ENCODE data around the gene BRINP1. TPM values are rescaled to one million over a fixed set of nuclear protein-coding genes. Genes with fewer than 3 reads are reported as not detected.

The BRINP1 gene
- total RNA-seq, 1 donor: 17.0 TPM

DNA sequence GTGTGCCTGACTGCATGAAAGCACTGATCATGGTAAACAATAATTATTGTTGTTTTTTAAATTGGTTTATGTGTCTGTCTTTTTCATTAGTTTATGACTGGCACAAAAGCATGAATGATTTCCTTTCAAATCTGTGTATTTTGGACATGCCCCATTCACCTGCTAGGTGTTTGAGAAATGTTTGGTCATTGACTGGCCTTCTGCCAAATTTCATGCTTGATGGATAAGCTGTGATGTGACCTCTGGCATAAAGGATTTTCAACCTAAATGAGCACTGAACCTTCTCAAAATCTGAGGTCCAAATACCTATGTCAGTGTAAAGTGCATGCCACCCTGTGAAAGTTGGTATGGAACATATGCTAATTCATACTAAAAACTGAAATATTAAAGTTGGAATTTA lies 204.5 kb downstream of the BRINP1 start:
- Histone ChIP-seq H2AFZ (ENCODE audit: low read length) (no peak overlapping the region), H3K9me3 (ENCODE audit: low read depth, low read length) (no peaks in the 10 kb centered on the region), H3K36me3 (ENCODE audit: insufficient read depth, low read length) (no peaks in the 10 kb centered on the region), H3K4me2 (ENCODE audit: insufficient read depth, low read length) (no peak overlapping the region), H3K4me3 (ENCODE audit: insufficient read depth, low read length) (no peak overlapping the region), H3K4me1 (ENCODE audit: insufficient read depth, low read length) (no peaks in the 10 kb centered on the region), H3K27ac (ENCODE audit: low read depth, low read length) (no peak overlapping the region), H3K79me2 (ENCODE audit: insufficient read depth, low read length) (no peaks in the 10 kb centered on the region), H4K20me1 (ENCODE audit: insufficient read depth, low read length) (no peaks in the 10 kb centered on the region), H3K27me3 (ENCODE audit: insufficient read depth, low read length) (no peaks in the 10 kb centered on the region)
- no peak for DNase-seq (ENCODE audit: insufficient read length, low spot score, missing footprints)
- TF ChIP-seq, protein P1, sequence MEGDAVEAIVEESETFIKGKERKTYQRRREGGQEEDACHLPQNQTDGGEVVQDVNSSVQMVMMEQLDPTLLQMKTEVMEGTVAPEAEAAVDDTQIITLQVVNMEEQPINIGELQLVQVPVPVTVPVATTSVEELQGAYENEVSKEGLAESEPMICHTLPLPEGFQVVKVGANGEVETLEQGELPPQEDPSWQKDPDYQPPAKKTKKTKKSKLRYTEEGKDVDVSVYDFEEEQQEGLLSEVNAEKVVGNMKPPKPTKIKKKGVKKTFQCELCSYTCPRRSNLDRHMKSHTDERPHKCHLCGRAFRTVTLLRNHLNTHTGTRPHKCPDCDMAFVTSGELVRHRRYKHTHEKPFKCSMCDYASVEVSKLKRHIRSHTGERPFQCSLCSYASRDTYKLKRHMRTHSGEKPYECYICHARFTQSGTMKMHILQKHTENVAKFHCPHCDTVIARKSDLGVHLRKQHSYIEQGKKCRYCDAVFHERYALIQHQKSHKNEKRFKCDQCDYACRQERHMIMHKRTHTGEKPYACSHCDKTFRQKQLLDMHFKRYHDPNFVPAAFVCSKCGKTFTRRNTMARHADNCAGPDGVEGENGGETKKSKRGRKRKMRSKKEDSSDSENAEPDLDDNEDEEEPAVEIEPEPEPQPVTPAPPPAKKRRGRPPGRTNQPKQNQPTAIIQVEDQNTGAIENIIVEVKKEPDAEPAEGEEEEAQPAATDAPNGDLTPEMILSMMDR (IDR thresholded peaks at IDR 0.05; ENCODE audit: extremely low read depth, low read depth, low read length): no peak

DNA sequence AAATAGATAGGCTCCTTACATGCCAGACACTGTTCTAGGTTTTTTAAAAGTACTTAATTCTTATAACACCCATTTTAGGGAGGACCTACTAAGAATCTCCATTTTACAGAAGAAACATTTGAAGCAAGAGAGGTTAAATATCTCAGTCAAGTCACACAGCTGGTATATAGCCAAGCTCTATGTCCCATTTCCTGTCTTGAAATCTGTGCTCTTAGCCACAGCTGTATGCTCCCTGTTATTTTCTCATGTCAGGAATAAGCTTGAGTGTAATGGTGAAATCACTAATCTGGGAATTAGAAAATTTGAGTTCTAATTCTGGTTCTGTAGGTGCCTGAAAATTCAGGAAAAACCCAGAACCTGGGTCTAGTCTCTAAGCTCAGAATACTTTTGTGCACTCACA lies 208.7 kb downstream of the BRINP1 start:
- Histone ChIP-seq H3K27me3 (ENCODE audit: insufficient read depth, low read length) (no peaks in the 10 kb centered on the region), H3K4me3 (ENCODE audit: insufficient read depth, low read length) (no peak overlapping the region), H2AFZ (ENCODE audit: low read length) (no peak overlapping the region), H3K27ac (ENCODE audit: low read depth, low read length) (no peak overlapping the region), H3K4me2 (ENCODE audit: insufficient read depth, low read length) (no peak overlapping the region), H3K9me3 (ENCODE audit: low read depth, low read length) (peaks cover 3% of the 10 kb centered on the region), H3K79me2 (ENCODE audit: insufficient read depth, low read length) (no peaks in the 10 kb centered on the region), H4K20me1 (ENCODE audit: insufficient read depth, low read length) (no peaks in the 10 kb centered on the region), H3K36me3 (ENCODE audit: insufficient read depth, low read length) (no peaks in the 10 kb centered on the region), H3K4me1 (ENCODE audit: insufficient read depth, low read length) (no peaks in the 10 kb centered on the region)
- no peak for DNase-seq (ENCODE audit: insufficient read length, low spot score, missing footprints)
- TF ChIP-seq, protein P1 (IDR thresholded peaks at IDR 0.05; ENCODE audit: extremely low read depth, low read depth, low read length): no peak

DNA sequence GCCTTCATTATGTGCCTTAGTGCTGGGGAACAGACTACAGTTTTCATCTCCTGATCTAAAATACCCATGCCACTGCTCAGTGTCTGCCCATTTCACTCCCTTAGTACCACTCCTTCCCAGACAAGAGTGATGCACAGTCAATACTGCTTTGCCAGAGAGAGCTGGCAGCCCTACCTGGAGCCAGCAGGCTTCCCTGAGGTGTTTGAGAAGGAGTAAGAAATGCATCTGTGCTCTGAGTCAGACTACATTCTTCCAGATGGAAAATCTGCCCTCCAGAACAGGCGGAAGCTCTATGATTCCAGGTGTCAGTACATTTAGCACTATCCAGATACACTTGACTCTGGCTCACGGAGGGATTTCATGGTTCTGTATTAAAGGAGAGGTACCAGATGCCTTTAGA lies 209.8 kb downstream of the BRINP1 start:
- Histone ChIP-seq H3K9me3 (ENCODE audit: low read depth, low read length) (peaks cover 3% of the 10 kb centered on the region), H3K27ac (ENCODE audit: low read depth, low read length) (no peak overlapping the region)
- TF ChIP-seq, protein P1 (IDR thresholded peaks at IDR 0.05; ENCODE audit: extremely low read depth, low read depth, low read length): no peak

DNA sequence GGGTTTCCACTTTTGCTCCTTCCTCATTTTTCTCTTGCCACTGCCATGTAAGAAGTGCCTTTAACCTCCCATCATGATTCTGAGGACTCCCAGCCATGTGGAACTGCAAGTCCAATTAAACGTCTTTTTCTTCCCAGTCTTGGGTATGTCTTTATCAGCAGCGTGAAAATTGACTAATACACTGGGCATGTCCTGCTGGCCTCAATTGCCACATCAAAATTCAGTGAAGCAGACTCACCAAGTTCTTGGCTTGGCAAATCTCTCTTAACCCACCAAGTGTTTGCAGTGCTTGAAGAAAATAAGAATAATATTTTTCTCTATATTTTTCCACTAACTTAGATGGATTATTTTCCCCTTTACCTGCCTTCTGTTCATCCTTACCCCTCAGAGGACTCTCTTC lies 212.0 kb downstream of the BRINP1 start:
- no peaks in the 10 kb centered on the region for H3K36me3 ChIP-seq (ENCODE audit: insufficient read depth, low read length)
- H4K20me1 ChIP-seq (ENCODE audit: insufficient read depth, low read length): no peaks in the 10 kb centered on the region
- H3K4me3 ChIP-seq (ENCODE audit: insufficient read depth, low read length): no peak overlapping the region
- TF ChIP-seq, protein P1 (IDR thresholded peaks at IDR 0.05; ENCODE audit: extremely low read depth, low read depth, low read length): no peak
- H3K27ac ChIP-seq (ENCODE audit: low read depth, low read length): no peak overlapping the region
- no peak overlapping the region for H2AFZ ChIP-seq (ENCODE audit: low read length)
- peaks cover 3% of the 10 kb centered on the region for H3K9me3 ChIP-seq (ENCODE audit: low read depth, low read length)
- no peak overlapping the region for H3K4me2 ChIP-seq (ENCODE audit: insufficient read depth, low read length)
- H3K79me2 ChIP-seq (ENCODE audit: insufficient read depth, low read length): no peaks in the 10 kb centered on the region
- no peak for DNase-seq (ENCODE audit: insufficient read length, low spot score, missing footprints)
- H3K4me1 ChIP-seq (ENCODE audit: insufficient read depth, low read length): no peaks in the 10 kb centered on the region
- no peaks in the 10 kb centered on the region for H3K27me3 ChIP-seq (ENCODE audit: insufficient read depth, low read length)

More for the DNA sequence above, 209.8 kb downstream of the BRINP1 start:
- H4K20me1 ChIP-seq (ENCODE audit: insufficient read depth, low read length): no peaks in the 10 kb centered on the region
- no peak for DNase-seq (ENCODE audit: insufficient read length, low spot score, missing footprints)
- no peaks in the 10 kb centered on the region for H3K79me2 ChIP-seq (ENCODE audit: insufficient read depth, low read length)
- no peak overlapping the region for H2AFZ ChIP-seq (ENCODE audit: low read length)
- H3K27me3 ChIP-seq (ENCODE audit: insufficient read depth, low read length): no peaks in the 10 kb centered on the region
- no peaks in the 10 kb centered on the region for H3K36me3 ChIP-seq (ENCODE audit: insufficient read depth, low read length)
- no peak overlapping the region for H3K4me3 ChIP-seq (ENCODE audit: insufficient read depth, low read length)
- H3K4me1 ChIP-seq (ENCODE audit: insufficient read depth, low read length): no peaks in the 10 kb centered on the region
- H3K4me2 ChIP-seq (ENCODE audit: insufficient read depth, low read length): no peak overlapping the region

Data from osteoblast (primary cell).